Measurements from ENCODE around the gene GNG2. TPM values are rescaled to one million over a fixed set of nuclear protein-coding genes. Genes with fewer than 3 reads are reported as not detected.

Gene GNG2
- total RNA-seq, 1 experiment from 2014 or later, result 0.23 TPM

DNA sequence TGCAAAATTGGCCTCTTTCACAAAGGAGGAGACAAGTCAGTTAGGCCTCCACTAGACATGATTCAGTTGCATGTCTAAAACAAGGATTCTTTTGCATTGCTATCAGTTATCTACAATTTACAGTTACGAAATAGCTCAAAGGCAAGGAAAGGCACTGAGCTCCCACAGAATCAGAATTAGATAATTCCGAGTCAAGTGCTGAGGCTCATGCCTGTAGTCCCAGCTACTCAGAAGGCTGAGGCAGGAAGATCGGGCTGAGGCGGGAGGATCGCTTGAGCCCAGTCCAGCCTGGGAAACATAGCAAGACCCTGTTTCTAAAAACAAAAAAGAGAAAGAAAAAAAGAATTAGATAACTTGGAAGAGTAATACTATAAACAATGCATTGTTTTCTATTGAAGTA, 116.7 kb downstream of the GNG2 start:
- in situ Hi-C loops (cut with HindIII; ENCODE audit: low pct_unique_long_range_greater_than_20kb, low sequenced_read_pairs) (no loop called here), intact Hi-C loops (cut with micrococcal nuclease; ENCODE audit: unreplicated experiment) (loop anchor here (5.0 kb wide), 1 partner anchor 195 kb away; no protein-coding TSS in a partner anchor)
- no TSS peak for BruUV-seq (replicated peaks)
- Histone ChIP-seq H3K4me3 (ENCODE audit: low read depth in 2 of 2, low read length in 2 of 2) (no peak overlapping the region), H3K4me1 (ENCODE audit: control insufficient read depth, insufficient read depth, low read length) (no peaks in the 10 kb centered on the region), H3K27me3 (ENCODE audit: control insufficient read depth, insufficient read depth, low read length) (no peaks in the 10 kb centered on the region), H3K36me3 (ENCODE audit: control insufficient read depth, insufficient read depth, low read length) (no peaks in the 10 kb centered on the region), H3K27ac (ENCODE audit: low read length) (no peak overlapping the region), H3K9me3 (ENCODE audit: control insufficient read depth, insufficient read depth, low read depth, low read length) (no peaks in the 10 kb centered on the region)
- TF ChIP-seq, protein P1, sequence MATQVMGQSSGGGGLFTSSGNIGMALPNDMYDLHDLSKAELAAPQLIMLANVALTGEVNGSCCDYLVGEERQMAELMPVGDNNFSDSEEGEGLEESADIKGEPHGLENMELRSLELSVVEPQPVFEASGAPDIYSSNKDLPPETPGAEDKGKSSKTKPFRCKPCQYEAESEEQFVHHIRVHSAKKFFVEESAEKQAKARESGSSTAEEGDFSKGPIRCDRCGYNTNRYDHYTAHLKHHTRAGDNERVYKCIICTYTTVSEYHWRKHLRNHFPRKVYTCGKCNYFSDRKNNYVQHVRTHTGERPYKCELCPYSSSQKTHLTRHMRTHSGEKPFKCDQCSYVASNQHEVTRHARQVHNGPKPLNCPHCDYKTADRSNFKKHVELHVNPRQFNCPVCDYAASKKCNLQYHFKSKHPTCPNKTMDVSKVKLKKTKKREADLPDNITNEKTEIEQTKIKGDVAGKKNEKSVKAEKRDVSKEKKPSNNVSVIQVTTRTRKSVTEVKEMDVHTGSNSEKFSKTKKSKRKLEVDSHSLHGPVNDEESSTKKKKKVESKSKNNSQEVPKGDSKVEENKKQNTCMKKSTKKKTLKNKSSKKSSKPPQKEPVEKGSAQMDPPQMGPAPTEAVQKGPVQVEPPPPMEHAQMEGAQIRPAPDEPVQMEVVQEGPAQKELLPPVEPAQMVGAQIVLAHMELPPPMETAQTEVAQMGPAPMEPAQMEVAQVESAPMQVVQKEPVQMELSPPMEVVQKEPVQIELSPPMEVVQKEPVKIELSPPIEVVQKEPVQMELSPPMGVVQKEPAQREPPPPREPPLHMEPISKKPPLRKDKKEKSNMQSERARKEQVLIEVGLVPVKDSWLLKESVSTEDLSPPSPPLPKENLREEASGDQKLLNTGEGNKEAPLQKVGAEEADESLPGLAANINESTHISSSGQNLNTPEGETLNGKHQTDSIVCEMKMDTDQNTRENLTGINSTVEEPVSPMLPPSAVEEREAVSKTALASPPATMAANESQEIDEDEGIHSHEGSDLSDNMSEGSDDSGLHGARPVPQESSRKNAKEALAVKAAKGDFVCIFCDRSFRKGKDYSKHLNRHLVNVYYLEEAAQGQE (IDR thresholded peaks at IDR 0.05; ENCODE audit: insufficient read depth in 1 of 2, low read depth in 2 of 2, low read length in 1 of 2), result no peak
- no peak for TF ChIP-seq TCF7L2 (IDR thresholded peaks at IDR 0.05; ENCODE audit: low read depth, low read length)
- DNase-seq (ENCODE audit: low read depth, low spot score), result no peak
- ATAC-seq, result no peak
- POLR2A ChIA-PET, result no interaction called here
- CTCF ChIA-PET, result no interaction called here

DNA sequence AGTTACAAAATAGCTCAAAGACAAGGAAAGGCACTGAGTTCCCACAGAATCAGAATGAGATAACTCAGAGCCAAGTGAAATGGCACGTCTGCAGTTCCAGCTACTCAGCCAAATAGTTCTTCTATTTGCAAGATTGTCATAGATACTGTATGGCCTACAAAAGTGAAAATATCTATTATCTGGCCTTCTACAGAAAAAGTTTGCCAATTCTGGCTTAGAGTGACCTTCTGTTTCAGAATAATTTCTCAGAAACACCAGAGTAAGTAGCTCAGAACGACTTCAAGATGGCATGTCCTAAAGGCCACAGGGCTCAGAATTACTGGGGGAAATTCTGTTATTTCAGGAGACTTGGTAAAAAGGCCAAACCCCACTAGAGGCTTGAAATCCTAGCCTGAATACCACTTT, 118.3 kb downstream of the GNG2 start:
- Histone ChIP-seq H3K27ac (ENCODE audit: low read length) (no peak overlapping the region), H3K4me3 (ENCODE audit: low read depth in 2 of 2, low read length in 2 of 2) (no peak overlapping the region), H3K27me3 (ENCODE audit: control insufficient read depth, insufficient read depth, low read length) (no peaks in the 10 kb centered on the region), H3K9me3 (ENCODE audit: control insufficient read depth, insufficient read depth, low read depth, low read length) (no peaks in the 10 kb centered on the region), H3K4me1 (ENCODE audit: control insufficient read depth, insufficient read depth, low read length) (no peaks in the 10 kb centered on the region), H3K36me3 (ENCODE audit: control insufficient read depth, insufficient read depth, low read length) (no peaks in the 10 kb centered on the region)
- POLR2A ChIA-PET, result no interaction called here
- no TSS peak for BruUV-seq (replicated peaks)
- CTCF ChIA-PET, result interaction anchor here (0.5 to 0.7 kb wide), 2 partner anchors 53 to 395 kb away, joined by 3 read pairs; no protein-coding TSS in a partner anchor
- DNase-seq (ENCODE audit: low read depth, low spot score) (no peak), ATAC-seq (no peak)
- intact Hi-C loops (cut with micrococcal nuclease; ENCODE audit: unreplicated experiment), result loop anchor here (5.0 kb wide), 1 partner anchor 196 kb away; no protein-coding TSS in a partner anchor
- TF ChIP-seq, protein P2, sequence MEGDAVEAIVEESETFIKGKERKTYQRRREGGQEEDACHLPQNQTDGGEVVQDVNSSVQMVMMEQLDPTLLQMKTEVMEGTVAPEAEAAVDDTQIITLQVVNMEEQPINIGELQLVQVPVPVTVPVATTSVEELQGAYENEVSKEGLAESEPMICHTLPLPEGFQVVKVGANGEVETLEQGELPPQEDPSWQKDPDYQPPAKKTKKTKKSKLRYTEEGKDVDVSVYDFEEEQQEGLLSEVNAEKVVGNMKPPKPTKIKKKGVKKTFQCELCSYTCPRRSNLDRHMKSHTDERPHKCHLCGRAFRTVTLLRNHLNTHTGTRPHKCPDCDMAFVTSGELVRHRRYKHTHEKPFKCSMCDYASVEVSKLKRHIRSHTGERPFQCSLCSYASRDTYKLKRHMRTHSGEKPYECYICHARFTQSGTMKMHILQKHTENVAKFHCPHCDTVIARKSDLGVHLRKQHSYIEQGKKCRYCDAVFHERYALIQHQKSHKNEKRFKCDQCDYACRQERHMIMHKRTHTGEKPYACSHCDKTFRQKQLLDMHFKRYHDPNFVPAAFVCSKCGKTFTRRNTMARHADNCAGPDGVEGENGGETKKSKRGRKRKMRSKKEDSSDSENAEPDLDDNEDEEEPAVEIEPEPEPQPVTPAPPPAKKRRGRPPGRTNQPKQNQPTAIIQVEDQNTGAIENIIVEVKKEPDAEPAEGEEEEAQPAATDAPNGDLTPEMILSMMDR (IDR thresholded peaks at IDR 0.05), result no peak
- TF ChIP-seq, protein P1 (IDR thresholded peaks at IDR 0.05; ENCODE audit: insufficient read depth in 1 of 2, low read depth in 2 of 2, low read length in 1 of 2), result no peak
- no peak for TF ChIP-seq SIN3A (IDR thresholded peaks at IDR 0.05; ENCODE audit: borderline replicate concordance, insufficient read depth, low read depth, low read length)
- TF ChIP-seq TCF7L2 (IDR thresholded peaks at IDR 0.05; ENCODE audit: low read depth, low read length), result no peak
- no peak for TF ChIP-seq POLR2AphosphoS5 (IDR thresholded peaks at IDR 0.05; ENCODE audit: low read depth, low read length)
- in situ Hi-C loops (cut with HindIII; ENCODE audit: low pct_unique_long_range_greater_than_20kb, low sequenced_read_pairs), result no loop called here

Measured in Panc1 (cell line).